ENCODE measurements around the gene CCSER1.

The CCSER1 gene

DNA sequence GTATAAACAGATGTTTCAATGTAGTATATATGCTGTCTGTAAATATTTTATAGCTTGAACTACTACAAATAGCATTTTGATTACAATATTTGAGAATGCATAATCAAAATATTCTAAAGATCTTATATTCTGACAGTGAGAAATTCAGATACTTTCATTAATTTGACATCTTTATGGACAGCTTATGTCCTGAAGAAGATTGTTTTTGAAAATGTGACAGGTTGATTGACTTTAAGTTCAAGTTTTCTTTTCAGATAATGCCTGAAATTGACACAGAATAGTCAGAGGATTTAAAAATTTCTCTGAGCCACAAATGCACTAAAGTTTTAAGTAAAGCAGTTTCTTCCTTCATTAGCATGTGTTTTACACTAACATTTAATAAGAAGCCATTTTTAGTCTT, 799.8 kb downstream of the CCSER1 start:
- in situ Hi-C loops (cut with HindIII; ENCODE audit: low pct_ligation_motif_present, low sequenced_read_pairs), result no loop called here
- Histone ChIP-seq H3K27ac (no peak overlapping the region), H3K4me3 (ENCODE audit: low read depth, low read length) (no peak overlapping the region), H3K36me3 (replicated peaks) (no peaks in the 10 kb centered on the region), H3K27me3 (replicated peaks) (no peaks in the 10 kb centered on the region)
- TF ChIP-seq, protein P1, sequence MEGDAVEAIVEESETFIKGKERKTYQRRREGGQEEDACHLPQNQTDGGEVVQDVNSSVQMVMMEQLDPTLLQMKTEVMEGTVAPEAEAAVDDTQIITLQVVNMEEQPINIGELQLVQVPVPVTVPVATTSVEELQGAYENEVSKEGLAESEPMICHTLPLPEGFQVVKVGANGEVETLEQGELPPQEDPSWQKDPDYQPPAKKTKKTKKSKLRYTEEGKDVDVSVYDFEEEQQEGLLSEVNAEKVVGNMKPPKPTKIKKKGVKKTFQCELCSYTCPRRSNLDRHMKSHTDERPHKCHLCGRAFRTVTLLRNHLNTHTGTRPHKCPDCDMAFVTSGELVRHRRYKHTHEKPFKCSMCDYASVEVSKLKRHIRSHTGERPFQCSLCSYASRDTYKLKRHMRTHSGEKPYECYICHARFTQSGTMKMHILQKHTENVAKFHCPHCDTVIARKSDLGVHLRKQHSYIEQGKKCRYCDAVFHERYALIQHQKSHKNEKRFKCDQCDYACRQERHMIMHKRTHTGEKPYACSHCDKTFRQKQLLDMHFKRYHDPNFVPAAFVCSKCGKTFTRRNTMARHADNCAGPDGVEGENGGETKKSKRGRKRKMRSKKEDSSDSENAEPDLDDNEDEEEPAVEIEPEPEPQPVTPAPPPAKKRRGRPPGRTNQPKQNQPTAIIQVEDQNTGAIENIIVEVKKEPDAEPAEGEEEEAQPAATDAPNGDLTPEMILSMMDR (IDR thresholded peaks at IDR 0.05; ENCODE audit: low read depth, low read length, missing control alignments), result no peak
- no peak for DNase-seq

DNA sequence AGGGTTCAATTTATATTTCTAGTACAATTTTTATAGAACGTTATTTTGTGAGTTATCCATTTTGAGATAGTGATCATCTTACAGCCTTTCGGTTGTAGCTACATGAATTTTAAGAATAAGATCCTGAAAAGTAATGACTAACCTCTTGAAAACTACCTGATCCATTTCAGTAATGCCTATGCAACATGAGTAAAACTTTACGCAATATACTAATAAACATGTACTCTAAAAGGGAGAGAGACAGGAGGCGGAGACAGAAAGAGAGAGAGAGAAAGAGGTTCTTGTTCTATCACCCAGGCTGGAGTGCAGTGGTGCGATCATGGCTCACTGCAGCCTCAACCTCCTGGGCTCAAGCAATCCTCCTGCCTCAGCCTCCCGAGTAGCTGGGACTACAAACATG, 816.1 kb downstream of the CCSER1 start:
- TF ChIP-seq, protein P1 (IDR thresholded peaks at IDR 0.05; ENCODE audit: low read depth, low read length, missing control alignments), result no peak
- Histone ChIP-seq H3K27ac (no peak overlapping the region), H3K27me3 (replicated peaks) (no peaks in the 10 kb centered on the region), H3K36me3 (replicated peaks) (no peaks in the 10 kb centered on the region), H3K4me3 (ENCODE audit: low read depth, low read length) (no peak overlapping the region)
- in situ Hi-C loops (cut with HindIII; ENCODE audit: low pct_ligation_motif_present, low sequenced_read_pairs), result no loop called here
- DNase-seq, result no peak

DNA sequence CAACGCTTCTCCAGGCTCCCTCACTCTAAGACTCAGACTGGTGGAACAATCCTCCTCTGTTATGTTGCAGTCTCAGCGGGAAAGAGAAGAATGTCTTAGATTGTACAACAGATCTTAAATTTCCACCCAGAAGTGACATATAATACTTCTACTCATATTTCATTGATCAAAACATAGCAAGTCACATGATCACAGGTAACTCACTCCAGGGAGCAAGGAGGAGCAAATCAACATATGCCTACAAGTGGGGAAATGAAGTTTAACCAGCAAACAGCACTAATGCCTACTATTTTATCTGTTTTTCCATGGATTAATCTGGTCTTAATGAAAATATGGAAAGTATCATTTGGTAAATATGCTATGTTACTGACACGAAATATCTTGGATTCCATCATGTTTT, 819.8 kb downstream of the CCSER1 start:
- no peaks in the 10 kb centered on the region for H3K36me3 ChIP-seq (replicated peaks)
- no peak overlapping the region for H3K4me3 ChIP-seq (ENCODE audit: low read depth, low read length)
- H3K27ac ChIP-seq, result no peak overlapping the region
- no peaks in the 10 kb centered on the region for H3K27me3 ChIP-seq (replicated peaks)
- no peak for DNase-seq
- TF ChIP-seq, protein P1 (IDR thresholded peaks at IDR 0.05; ENCODE audit: low read depth, low read length, missing control alignments), result no peak
- in situ Hi-C loops (cut with HindIII; ENCODE audit: low pct_ligation_motif_present, low sequenced_read_pairs), result no loop called here

DNA sequence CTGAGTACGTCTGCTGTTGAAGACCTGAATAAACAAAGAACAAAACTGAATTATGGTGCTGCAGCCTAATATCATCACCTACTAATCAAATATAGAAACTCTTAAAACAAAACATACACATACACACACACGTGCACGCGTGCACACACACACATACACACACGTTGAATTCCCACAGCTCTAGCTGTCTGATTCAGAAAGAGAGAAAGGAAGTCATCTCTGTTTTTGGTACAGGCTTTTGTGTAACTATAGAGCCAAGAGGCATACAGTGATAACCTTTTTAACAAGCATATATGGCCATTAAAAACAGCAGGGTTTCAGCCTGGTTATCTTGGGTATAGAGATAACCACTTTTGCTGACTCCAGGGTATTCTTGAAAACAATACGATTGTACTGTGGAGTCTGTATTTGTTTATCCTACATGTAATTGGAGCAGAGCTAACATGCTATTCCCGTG, 823.2 kb downstream of the CCSER1 start:
- Histone ChIP-seq H3K4me3 (ENCODE audit: low read depth, low read length) (no peak overlapping the region), H3K36me3 (replicated peaks) (no peaks in the 10 kb centered on the region), H3K27ac (no peak overlapping the region), H3K27me3 (replicated peaks) (no peaks in the 10 kb centered on the region)
- TF ChIP-seq, protein P1 (IDR thresholded peaks at IDR 0.05; ENCODE audit: low read depth, low read length, missing control alignments), result no peak
- in situ Hi-C loops (cut with HindIII; ENCODE audit: low pct_ligation_motif_present, low sequenced_read_pairs), result no loop called here
- DNase-seq, result no peak

DNA sequence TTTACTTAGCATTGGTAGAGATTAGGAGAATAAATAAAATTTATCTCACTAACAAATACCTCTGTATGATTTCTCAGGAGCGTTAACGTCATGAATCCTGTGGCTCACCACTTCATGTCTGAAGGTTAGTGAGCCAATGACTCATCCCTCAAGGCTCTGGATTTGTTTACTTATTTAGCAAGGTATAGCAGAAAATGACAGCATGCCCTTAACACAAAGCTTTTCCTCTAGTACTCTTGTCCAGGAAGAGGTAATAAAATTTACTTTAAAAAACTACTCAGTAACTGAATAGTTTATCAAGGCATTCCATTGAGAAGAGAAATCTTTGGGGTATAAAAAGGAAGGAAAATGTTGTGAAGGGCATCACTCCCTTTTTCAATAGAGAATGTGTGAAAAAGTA, 823.8 kb downstream of the CCSER1 start:
- peak; percentile 45 for DNase-seq
- Histone ChIP-seq H3K27ac (no peak overlapping the region), H3K27me3 (replicated peaks) (no peaks in the 10 kb centered on the region), H3K4me3 (ENCODE audit: low read depth, low read length) (no peak overlapping the region), H3K36me3 (replicated peaks) (no peaks in the 10 kb centered on the region)
- TF ChIP-seq, protein P1 (IDR thresholded peaks at IDR 0.05; ENCODE audit: low read depth, low read length, missing control alignments), result no peak
- in situ Hi-C loops (cut with HindIII; ENCODE audit: low pct_ligation_motif_present, low sequenced_read_pairs), result no loop called here

DNA sequence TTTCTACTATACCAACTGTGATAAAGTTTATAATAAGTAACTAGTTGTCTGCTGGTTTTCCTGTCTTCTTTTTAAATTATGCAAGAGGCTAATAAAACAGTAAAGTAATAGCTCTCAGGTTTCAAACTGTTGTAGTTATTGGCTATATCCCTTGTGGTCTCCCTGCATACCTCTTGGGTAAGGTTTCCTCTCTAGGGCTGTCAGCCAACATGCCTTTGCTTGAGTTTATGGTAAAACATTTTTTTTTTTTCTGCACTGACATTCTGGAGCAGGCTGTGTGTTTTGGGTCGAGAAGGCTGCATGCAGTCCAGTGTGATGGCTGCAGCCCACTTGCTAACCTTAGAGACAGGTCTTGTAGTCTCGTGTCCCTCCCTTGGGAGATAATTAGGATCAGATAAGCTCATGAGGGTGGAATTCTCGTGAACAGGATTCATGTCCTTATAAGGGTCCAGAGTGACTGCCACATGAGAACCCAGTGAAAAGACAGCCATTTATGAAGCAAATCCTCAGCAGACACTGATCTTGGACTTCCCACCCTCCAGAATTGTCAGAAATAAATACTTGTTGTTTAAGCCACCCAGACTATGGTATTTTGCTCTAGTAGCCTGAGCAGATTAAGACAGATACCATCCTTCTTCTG, 831.2 kb downstream of the CCSER1 start:
- TF ChIP-seq, protein P1 (IDR thresholded peaks at IDR 0.05; ENCODE audit: low read depth, low read length, missing control alignments), result no peak
- peak; percentile 25 for DNase-seq
- Histone ChIP-seq H3K27me3 (replicated peaks) (no peaks in the 10 kb centered on the region), H3K4me3 (ENCODE audit: low read depth, low read length) (no peak overlapping the region), H3K36me3 (replicated peaks) (no peaks in the 10 kb centered on the region), H3K27ac (no peak overlapping the region)
- in situ Hi-C loops (cut with HindIII; ENCODE audit: low pct_ligation_motif_present, low sequenced_read_pairs), result no loop called here

Measured in brain microvascular endothelial cell (primary cell).